Transverse colon (tissue), 4 donors: Measurements from ENCODE around the gene PRDM5. TPM values are rescaled to one million over a fixed set of nuclear protein-coding genes. Genes with fewer than 3 reads are reported as not detected.

Experiments
- DNase-seq: peaks from one replicate; pipeline ENCODE4 v3.0.0-alpha.2; 2019
- H3K27ac ChIP-seq, 4 donors: fragments of 200-600 bp; sonication (generic); 2 replicates each; pipeline ENCODE4 v1.5.1; 2016 to 2018; ENCODE audit warnings: inconsistent platforms in 4 of 4
- H3K27me3 ChIP-seq: fragments of 200-600 bp; sonication (generic); 2 replicates; pipeline ENCODE4 v1.5.1; 2017; ENCODE audit warnings: inconsistent platforms
- H3K36me3 ChIP-seq, 4 donors: fragments of 200-600 bp; sonication (generic); 2 replicates each; pipeline ENCODE4 v1.5.1; 2017 to 2019; ENCODE audit warnings: inconsistent platforms in 4 of 4
- H3K4me1 ChIP-seq, 4 donors: fragments of 200-600 bp; sonication (generic); 2 replicates each; pipeline ENCODE4 v1.5.1; 2017 to 2020; ENCODE audit warnings: inconsistent platforms in 4 of 4
- H3K4me3 ChIP-seq, 4 donors: fragments of 200-600 bp; sonication (generic); 1 replicate in 1 of 4; 2 replicates in 3 of 4; pipeline versions ENCODE4 v1.5.1 to v1.6.1; 2017 to 2019; ENCODE audit warnings: inconsistent platforms in 4 of 4
- H3K9me3 ChIP-seq, 2 donors: fragments of 200-600 bp; sonication (generic); 2 replicates each; pipeline ENCODE4 v1.5.1; 2017 to 2019; ENCODE audit warnings: inconsistent platforms in 2 of 2
- CTCF ChIP-seq, 5 experiments: fragments of 200-600 bp in 3 of 5; fragments of 450-650 bp in 2 of 5; sonication (generic) in 3 of 5; IDR thresholded peaks; 1 replicate in 2 of 5; 2 replicates in 3 of 5; pipeline ENCODE4 v1.5.1; 2016 to 2017; ENCODE audit warnings: antibody characterized with exemption in 5 of 5, inconsistent platforms in 3 of 5, mild to moderate bottlenecking in 2 of 5, moderate library complexity in 1 of 5
- EP300 ChIP-seq: sonication (generic); formaldehyde crosslinking; IDR thresholded peaks from one replicate; pipeline ENCODE4 v1.6.1; 2017; ENCODE audit warnings: antibody characterized with exemption, low read depth
- POLR2A ChIP-seq: fragments of 450-650 bp; IDR thresholded peaks from one replicate; pipeline ENCODE4 v1.6.1; 2016; ENCODE audit warnings: antibody characterized with exemption, mild to moderate bottlenecking, moderate library complexity
- POLR2AphosphoS5 ChIP-seq, 3 donors: sonication (generic); formaldehyde crosslinking; IDR thresholded peaks; one replicate each; pipeline ENCODE4 v1.6.1; 2016; ENCODE audit warnings: antibody characterized with exemption in 3 of 3
- WGBS, 2 donors: methylation state at CpG; one replicate each; pipeline ENCODE4 v1.1.5; 2018; ENCODE audit warnings: low coverage in 1 of 2; 5-methylcytosine and 5-hydroxymethylcytosine counted together
- in situ Hi-C, 4 donors: fragments of 200-750 bp; cut with MboI; loops; one replicate each; pipeline versions ENCODE4 v1.15.0 to v1.15.1; 2017; ENCODE audit warnings: low sequenced_read_pairs in 3 of 4, low pct_ligation_motif_present in 1 of 4, low pct_unique_long_range_greater_than_20kb in 1 of 4
- intact Hi-C: fragments of 100-400 bp; cut with DNase I; formaldehyde crosslinking; loops from one replicate; pipeline ENCODE4 v1.15.1; 2023; ENCODE audit warnings: low total_unique reads
- total RNA-seq, 4 donors: library from RNA; depleted of rRNA; stranded (reverse); fragments of >200 nt; gene quantifications; one replicate each; pipeline ENCODE4 v1.1.0, GENCODE V29; 2016

PRDM5 gene
- total RNA-seq, 4 donors from 2014 or later, result 3.8 to 7.9 (median 6.9) TPM

- no peak for DNase-seq
- no peaks in the 10 kb centered on the region for H3K4me1 ChIP-seq
- no peak overlapping the region for H3K4me3 ChIP-seq
- H3K27me3 ChIP-seq, result no peaks in the 10 kb centered on the region
- H3K9me3 ChIP-seq, result peaks cover under 1% of the 10 kb centered on the region in 2 donors
- TF ChIP-seq POLR2A, result no peak
- no peak for TF ChIP-seq POLR2AphosphoS5 (IDR thresholded peaks at IDR 0.05)
- 82 to 87% methylated on average over 2 of the region's 2 CpGs for WGBS, 2 donors
- H3K27ac ChIP-seq, result no peak overlapping the region
- H3K36me3 ChIP-seq, result no peaks in the 10 kb centered on the region
- intact Hi-C loops (no loop called here), in situ Hi-C loops (no loop called here)
These were observed 107.2 kb downstream of the PRDM5 start for GRCh38 chr4:120815361-120815760.

GRCh38 chr4:120814886-120815285, 107.6 kb downstream of the PRDM5 start:
- H3K36me3 ChIP-seq, result no peaks in the 10 kb centered on the region
- no peaks in the 10 kb centered on the region for H3K4me1 ChIP-seq
- no peak overlapping the region for H3K4me3 ChIP-seq
- intact Hi-C loops (no loop called here), in situ Hi-C loops (no loop called here)
- whole genome bisulfite sequencing, 2 donors, result 73 to 82% methylated on average over 2 of the region's 2 CpGs
- no peaks in the 10 kb centered on the region for H3K27me3 ChIP-seq
- peaks cover 5% of the 10 kb centered on the region in 2 donors for H3K9me3 ChIP-seq
- no peak overlapping the region for H3K27ac ChIP-seq
- no peak for TF ChIP-seq CTCF (IDR thresholded peaks at IDR 0.05)
- TF ChIP-seq POLR2A, result no peak
- TF ChIP-seq POLR2AphosphoS5 (IDR thresholded peaks at IDR 0.05), result no peak
- no peak for TF ChIP-seq EP300
- DNase-seq, result no peak

GRCh38 chr4:120812216-120812615, 110.3 kb downstream of the PRDM5 start:
- Histone ChIP-seq H3K27me3 (no peaks in the 10 kb centered on the region), H3K9me3 (peaks cover 7 to 10% of the 10 kb centered on the region in 2 donors), H3K4me1 (no peaks in the 10 kb centered on the region), H3K27ac (no peak overlapping the region), H3K36me3 (peaks cover 0 to 4% (median 0%) of the 10 kb centered on the region in 4 donors), H3K4me3 (no peak overlapping the region)
- WGBS, 2 donors, result 50 to 100% methylated on average over 2 of the region's 2 CpGs
- TF ChIP-seq POLR2A (no peak), CTCF (IDR thresholded peaks at IDR 0.05) (no peak), EP300 (no peak), POLR2AphosphoS5 (IDR thresholded peaks at IDR 0.05) (no peak)
- in situ Hi-C loops (no loop called here), intact Hi-C loops (no loop called here)
- DNase-seq, result no peak

GRCh38 chr4:120809518-120809917, 113.0 kb downstream of the PRDM5 start:
- TF ChIP-seq POLR2A (no peak), CTCF (IDR thresholded peaks at IDR 0.05) (peak in 4 of 5 experiments; percentile 28 to 37 (median 34))
- Histone ChIP-seq H3K36me3 (peaks cover 0 to 4% (median 0%) of the 10 kb centered on the region in 4 donors), H3K9me3 (peaks cover 7 to 10% of the 10 kb centered on the region in 2 donors), H3K27me3 (no peaks in the 10 kb centered on the region), H3K4me1 (no peaks in the 10 kb centered on the region), H3K4me3 (no peak overlapping the region), H3K27ac (no peak overlapping the region)
- 68 to 88% methylated on average over 1 of the region's 1 CpG for WGBS, 2 donors
- in situ Hi-C loops, result no loop called here
- no peak for DNase-seq
- intact Hi-C loops, result no loop called here

- Histone ChIP-seq H3K27me3 (no peaks in the 10 kb centered on the region), H3K4me1 (no peaks in the 10 kb centered on the region), H3K27ac (no peak overlapping the region), H3K36me3 (peaks cover 0 to 4% (median 0%) of the 10 kb centered on the region in 4 donors), H3K9me3 (peaks cover 7 to 10% of the 10 kb centered on the region in 2 donors), H3K4me3 (no peak overlapping the region)
- intact Hi-C loops (no loop called here), in situ Hi-C loops (no loop called here)
- TF ChIP-seq CTCF (IDR thresholded peaks at IDR 0.05) (no peak), POLR2A (no peak)
- no peak for DNase-seq
- WGBS, 2 donors, result 92% methylated on average over 13 of the region's 24 CpGs; no CpG with 5 or more reads in 1 of the 2 donors
These were observed 113.9 kb downstream of the PRDM5 start for GRCh38 chr4:120808475-120809141.
